WI38 (cell line): ENCODE measurements around the gene CLASP2.

Experiments
- H3K4me3 ChIP-seq: 2 replicates; pipeline ENCODE4 v1.5.1; 2011; ENCODE audit warnings: low read depth, mild to moderate bottlenecking, control low read depth, low read length
- CTCF ChIP-seq: IDR thresholded peaks from 2 replicates; pipeline ENCODE4 v1.5.1; 2012; ENCODE audit warnings: low read depth, mild to moderate bottlenecking, control low read depth, low read length

The CLASP2 gene

GRCh38 chr3:33746416-33747116 lies 28.5 kb upstream of the CLASP2 start:
- no peak overlapping the region for H3K4me3 ChIP-seq
- no peak for TF ChIP-seq CTCF

- H3K4me3 ChIP-seq = no peak overlapping the region
- no peak for TF ChIP-seq CTCF
Measured at GRCh38 chr3:33737146-33737545, 19.1 kb upstream of the CLASP2 start.

- TF ChIP-seq CTCF = no peak
- H3K4me3 ChIP-seq = no peak overlapping the region
Measured at GRCh38 chr3:33732394-33732793, 14.3 kb upstream of the CLASP2 start.

GRCh38 chr3:33729993-33730392 lies 11.9 kb upstream of the CLASP2 start:
- H3K4me3 ChIP-seq = no peak overlapping the region
- TF ChIP-seq CTCF = no peak

GRCh38 chr3:33724256-33724655 lies 6.2 kb upstream of the CLASP2 start:
- H3K4me3 ChIP-seq = no peak overlapping the region
- TF ChIP-seq CTCF = no peak

GRCh38 chr3:33722626-33723370 lies 4.7 kb upstream of the CLASP2 start:
- TF ChIP-seq CTCF = no peak
- no peak overlapping the region for H3K4me3 ChIP-seq

- H3K4me3 ChIP-seq = no peak overlapping the region
- no peak for TF ChIP-seq CTCF
Measured at GRCh38 chr3:33722191-33722590, 4.1 kb upstream of the CLASP2 start.
